OCI-LY3 (cell line): ENCODE results near the gene TMEM239.

ENCODE experiments used
- H2AFZ ChIP-seq: fragments of 200-600, 300-600 bp; shearing (Covaris generic); 2 replicates; pipeline ENCODE4 v1.6.0; 2014; ENCODE audit warnings: antibody characterized with exemption, low read depth, low read length
- H3K27ac ChIP-seq: fragments of 200-600, 300-600 bp; sonication (generic); 2 replicates; pipeline ENCODE4 v1.5.1; 2014; ENCODE audit warnings: mild to moderate bottlenecking, low read length, moderate library complexity, mixed read lengths
- H3K27me3 ChIP-seq: fragments of 200-600, 300-600 bp; sonication (generic); 2 replicates; pipeline ENCODE4 v1.6.1; 2014; ENCODE audit warnings: low read depth, low read length, mixed read lengths
- H3K36me3 ChIP-seq: fragments of 200-600, 300-600 bp; sonication (generic); replicated peaks from 2 replicates; pipeline ENCODE3; 2014; ENCODE audit warnings: low read depth, low read length, mixed read lengths
- H3K4me1 ChIP-seq: fragments of 300-600, 200-600 bp; sonication (generic); 2 replicates; pipeline ENCODE4 v1.6.1; 2014; ENCODE audit warnings: low read length, mixed read lengths
- H3K4me2 ChIP-seq: fragments of 200-600, 300-600 bp; sonication (generic); 2 replicates; pipeline ENCODE4 v1.6.1; 2014; ENCODE audit warnings: low read length, mixed read lengths
- H3K4me3 ChIP-seq: fragments of 300-600, 200-600 bp; sonication (generic); 2 replicates; pipeline ENCODE4 v1.5.1; 2014; ENCODE audit warnings: antibody characterized with exemption, mild to moderate bottlenecking, low read length, moderate library complexity
- H3K79me2 ChIP-seq: fragments of 300-600, 200-600 bp; shearing (Covaris generic); 2 replicates; pipeline ENCODE4 v1.6.1; 2014; ENCODE audit warnings: mild to moderate bottlenecking, low read length, mixed read lengths
- H3K9ac ChIP-seq: fragments of 300-600, 200-600 bp; shearing (Covaris generic); 2 replicates; pipeline ENCODE4 v1.6.0; 2014; ENCODE audit warnings: mild to moderate bottlenecking, low read length, moderate library complexity
- H3K9me3 ChIP-seq: fragments of 200-600, 300-600 bp; shearing (Covaris generic); 2 replicates; pipeline ENCODE4 v1.6.1; 2014; ENCODE audit warnings: low read length, mixed read lengths; ENCODE audit not compliant: insufficient read depth
- H4K20me1 ChIP-seq: fragments of 200-600, 300-600 bp; sonication (generic); 2 replicates; pipeline ENCODE4 v1.6.1; 2016; ENCODE audit warnings: low read length, mixed read lengths; ENCODE audit not compliant: insufficient read depth
- CTCF ChIP-seq: fragments of 200-600, 300-600 bp; sonication (generic); IDR thresholded peaks from 2 replicates; pipeline ENCODE4 v1.5.1; 2014; ENCODE audit warnings: antibody characterized with exemption, low read length, low read depth
- EZH2phosphoT487 ChIP-seq: fragments of 200-600 bp; shearing (Covaris generic); IDR thresholded peaks from 2 replicates; pipeline ENCODE4 v1.6.1; 2018; ENCODE audit warnings: antibody characterized with exemption, mixed run types, low read depth

The TMEM239 gene

GRCh38 chr20:2859330-2860121 lies 43.4 kb downstream of the TMEM239 start:
- H3K4me1 ChIP-seq: no peaks in the 10 kb centered on the region
- no peak overlapping the region for H3K4me2 ChIP-seq
- H3K4me3 ChIP-seq: no peak overlapping the region
- TF ChIP-seq EZH2phosphoT487: no peak
- TF ChIP-seq CTCF: no peak
- no peak overlapping the region for H3K27ac ChIP-seq
- H3K9ac ChIP-seq: no peak overlapping the region
- H4K20me1 ChIP-seq: 0 out of 2 replicates have a peak, but pooled peaks cover 2% of the 10 kb centered on the region
- H3K79me2 ChIP-seq: no peaks in the 10 kb centered on the region
- no peak overlapping the region for H2AFZ ChIP-seq
- no peaks in the 10 kb centered on the region for H3K27me3 ChIP-seq
- H3K36me3 ChIP-seq: no peaks in the 10 kb centered on the region
- no peaks in the 10 kb centered on the region for H3K9me3 ChIP-seq

GRCh38 chr20:2864626-2865025 lies 48.5 kb downstream of the TMEM239 start:
- Histone ChIP-seq H4K20me1 (no peaks in the 10 kb centered on the region), H3K4me1 (no peaks in the 10 kb centered on the region), H3K4me3 (no peak overlapping the region), H3K9me3 (no peaks in the 10 kb centered on the region), H3K9ac (no peak overlapping the region), H3K36me3 (peaks cover 3% of the 10 kb centered on the region), H2AFZ (no peak overlapping the region), H3K27ac (no peak overlapping the region), H3K27me3 (no peaks in the 10 kb centered on the region), H3K4me2 (no peak overlapping the region), H3K79me2 (no peaks in the 10 kb centered on the region)
- TF ChIP-seq EZH2phosphoT487 (no peak), CTCF (no peak)

GRCh38 chr20:2865101-2865500 lies 48.9 kb downstream of the TMEM239 start:
- Histone ChIP-seq H4K20me1 (no peaks in the 10 kb centered on the region), H3K9me3 (no peaks in the 10 kb centered on the region), H3K27me3 (no peaks in the 10 kb centered on the region), H3K9ac (no peak overlapping the region), H3K79me2 (no peaks in the 10 kb centered on the region), H3K4me1 (no peaks in the 10 kb centered on the region), H3K4me3 (no peak overlapping the region), H3K4me2 (no peak overlapping the region), H3K36me3 (peaks cover 3% of the 10 kb centered on the region), H2AFZ (no peak overlapping the region), H3K27ac (no peak overlapping the region)
- no peak for TF ChIP-seq EZH2phosphoT487
- TF ChIP-seq CTCF: no peak

- Histone ChIP-seq H3K4me3 (no peak overlapping the region), H2AFZ (no peak overlapping the region), H3K79me2 (no peaks in the 10 kb centered on the region), H3K36me3 (peaks cover 3% of the 10 kb centered on the region), H3K27ac (no peak overlapping the region), H3K4me2 (no peak overlapping the region), H4K20me1 (no peaks in the 10 kb centered on the region), H3K4me1 (no peaks in the 10 kb centered on the region), H3K9me3 (no peaks in the 10 kb centered on the region), H3K9ac (no peak overlapping the region), H3K27me3 (no peaks in the 10 kb centered on the region)
- TF ChIP-seq EZH2phosphoT487: no peak
- TF ChIP-seq CTCF: peak; percentile 27
These were observed 49.5 kb downstream of the TMEM239 start for GRCh38 chr20:2865630-2866029.
